ENCODE data around the gene MIP. TPM values are rescaled to one million over a fixed set of nuclear protein-coding genes. Genes with fewer than 3 reads are reported as not detected.
"Not testable (repeated sequence)": the region's sequence is repeated elsewhere in the genome, so short reads cannot be mapped to it uniquely, and the experiment has no call there.

MIP gene
- under 1 TPM in 2 of 3 donors, not detected in 1; 0.15 to 0.25 TPM for polyA plus RNA-seq

GRCh38 chr12:56454557-56454956, at the start of gene MIP:
Gene MIP, minus strand, starts transcription at chr12:56454657. Its CDS starts 44 bp downstream, at chr12:56454613.
- Mint-ChIP-seq H3K4me1 (peaks cover 5% of the 10 kb centered on the region in 2 donors), H3K4me3 (no peak within 1 kb of the TSS), H3K9me3 (no peaks in the 10 kb centered on the region), H3K27me3 (ENCODE audit: low read depth in 3 of 3) (no peaks in the 10 kb centered on the region), H3K27ac (no peak within 1 kb of the TSS), H3K36me3 (no peaks in the 10 kb centered on the region)
- DNase-seq, result no peak

GRCh38 chr12:56499879-56500278, 45.4 kb upstream of the MIP start:
- not testable (repeated sequence) for H3K27ac Mint-ChIP-seq; H3K36me3 Mint-ChIP-seq; DNase-seq; H3K27me3 Mint-ChIP-seq (ENCODE audit: low read depth in 3 of 3); H3K9me3 Mint-ChIP-seq; H3K4me1 Mint-ChIP-seq; H3K4me3 Mint-ChIP-seq

DNA sequence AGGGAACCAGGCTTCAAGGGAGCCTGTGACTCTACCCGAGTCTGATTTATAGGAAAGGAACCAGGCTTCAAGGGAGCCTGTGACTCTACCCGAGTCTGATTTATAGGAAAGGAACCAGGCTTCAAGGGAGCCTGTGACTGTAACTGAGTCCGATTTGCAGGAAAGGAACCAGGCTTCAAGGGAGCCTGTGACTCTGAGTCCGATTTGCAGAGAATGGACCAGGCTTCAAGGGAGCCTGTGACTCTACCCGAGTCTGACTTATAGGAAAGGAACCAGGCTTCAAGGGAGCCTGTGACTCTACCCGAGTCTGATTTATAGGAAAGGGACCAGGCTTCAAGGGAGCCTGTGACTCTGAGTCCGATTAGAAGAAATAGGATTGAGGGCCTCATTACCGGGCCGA, 45.0 kb upstream of the MIP start:
- H3K27me3 Mint-ChIP-seq (ENCODE audit: low read depth in 3 of 3); DNase-seq; H3K9me3 Mint-ChIP-seq; H3K36me3 Mint-ChIP-seq; H3K27ac Mint-ChIP-seq; H3K4me3 Mint-ChIP-seq; H3K4me1 Mint-ChIP-seq: not testable (repeated sequence)

DNA sequence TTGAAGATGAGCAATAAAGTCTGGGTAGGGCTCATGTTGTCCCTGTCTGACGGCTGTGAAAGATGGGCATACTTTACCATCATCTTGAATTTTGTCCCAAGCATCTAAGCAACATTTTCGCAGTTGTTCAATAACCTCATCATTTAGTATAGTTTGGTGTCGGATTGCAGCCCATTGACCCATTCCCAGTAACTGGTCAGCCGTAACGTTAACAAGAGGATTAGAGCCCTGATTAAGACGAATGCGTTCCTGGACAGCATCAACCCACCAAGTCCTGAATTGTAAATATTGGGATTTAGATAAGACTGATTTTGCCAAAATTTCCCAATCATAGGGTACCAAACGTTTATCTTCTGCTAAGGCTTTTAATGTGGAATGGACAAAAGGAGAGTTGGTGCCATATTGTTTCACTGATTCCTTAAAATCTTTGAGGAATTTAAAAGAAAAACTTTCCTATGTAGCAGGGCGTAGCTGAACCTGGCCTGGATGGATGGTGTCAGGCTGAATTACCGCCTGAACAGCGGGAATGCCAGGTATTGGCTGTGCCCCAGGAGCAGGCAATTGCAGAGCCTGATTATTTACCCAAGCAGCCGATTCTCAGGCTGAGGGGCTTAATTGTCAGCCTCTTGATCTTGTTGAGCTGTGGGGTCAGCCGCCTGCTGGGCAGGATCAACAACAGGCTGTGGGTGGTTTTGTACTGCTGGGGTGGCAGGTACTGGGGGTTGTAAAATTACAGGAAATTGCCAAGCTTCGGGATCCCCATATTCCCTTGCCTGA, 43.9 kb upstream of the MIP start:
- not testable (repeated sequence) for H3K4me1 Mint-ChIP-seq; DNase-seq; H3K4me3 Mint-ChIP-seq; H3K27me3 Mint-ChIP-seq (ENCODE audit: low read depth in 3 of 3); H3K9me3 Mint-ChIP-seq; H3K36me3 Mint-ChIP-seq; H3K27ac Mint-ChIP-seq

DNA sequence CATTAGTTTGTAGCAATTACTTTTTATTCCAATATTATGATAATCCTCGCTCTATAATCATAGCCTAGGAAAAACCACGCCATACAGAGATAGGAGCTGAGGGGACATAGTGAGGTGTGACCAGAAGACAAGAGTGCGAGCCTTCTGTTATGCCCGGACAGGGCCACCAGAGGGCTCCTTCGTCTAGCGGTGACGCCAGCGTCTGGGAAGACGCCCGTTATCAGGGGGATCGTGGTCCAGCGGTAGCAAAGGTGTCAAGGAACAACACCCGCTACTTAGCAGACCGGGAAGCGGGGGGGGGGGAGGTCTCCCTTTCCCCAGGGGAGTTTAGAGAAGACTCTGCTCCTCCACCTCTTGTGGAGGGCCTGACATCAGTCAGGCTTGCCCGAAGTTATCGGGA, 42.2 kb upstream of the MIP start:
- peak overlapping the region in 3 of 5 donors; percentile 38 to 60 (median 59) for H3K4me3 Mint-ChIP-seq
- H3K27me3 Mint-ChIP-seq (ENCODE audit: low read depth in 3 of 3); H3K36me3 Mint-ChIP-seq; H3K27ac Mint-ChIP-seq; H3K4me1 Mint-ChIP-seq; H3K9me3 Mint-ChIP-seq: not testable (repeated sequence)
- peak in 2 of 3 donors; percentile 45 to 49 for DNase-seq

DNA sequence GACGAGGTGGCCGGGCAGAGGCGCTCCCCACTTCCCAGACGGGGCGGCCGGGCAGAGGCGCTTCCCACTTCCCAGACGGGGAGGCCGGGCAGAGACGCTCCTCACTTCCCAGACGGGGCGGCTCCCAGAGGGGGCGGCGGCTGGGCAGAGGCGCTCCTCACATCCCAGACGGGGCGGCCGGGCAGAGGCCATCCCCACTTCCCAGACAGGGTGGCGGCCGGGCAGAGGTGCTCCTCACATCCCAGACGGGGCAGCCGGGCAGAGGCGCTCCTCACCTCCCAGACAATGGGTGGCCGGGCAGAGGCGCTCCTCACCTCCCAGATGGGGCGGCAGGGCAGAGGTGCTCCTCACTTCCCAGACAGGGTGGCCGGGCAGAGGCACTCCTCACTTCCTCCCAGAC, 40.0 kb upstream of the MIP start:
- H3K4me1 Mint-ChIP-seq, H3K4me3 Mint-ChIP-seq, H3K27ac Mint-ChIP-seq, DNase-seq, H3K36me3 Mint-ChIP-seq, H3K9me3 Mint-ChIP-seq: not testable (repeated sequence)
- H3K27me3 Mint-ChIP-seq (ENCODE audit: low read depth in 3 of 3), result peaks cover 3 to 16% (median 6%) of the 10 kb centered on the region in 3 donors

DNA sequence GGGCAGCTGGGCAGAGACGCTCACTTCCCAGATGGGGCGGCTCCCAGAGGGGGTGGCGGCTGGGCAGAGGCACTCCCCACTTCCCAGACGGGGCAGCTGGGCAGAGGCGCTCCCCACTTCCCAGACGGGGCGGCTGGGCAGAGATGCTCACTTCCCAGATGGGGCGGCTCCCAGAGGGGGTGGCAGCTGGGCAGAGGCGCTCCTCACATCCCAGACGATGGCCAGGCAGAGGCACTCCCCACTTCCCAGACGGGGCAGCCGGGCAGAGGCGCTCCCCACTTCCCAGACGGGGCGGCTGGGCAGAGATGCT, 39.6 kb upstream of the MIP start:
- H3K36me3 Mint-ChIP-seq, H3K4me3 Mint-ChIP-seq, H3K27ac Mint-ChIP-seq, H3K4me1 Mint-ChIP-seq, DNase-seq, H3K9me3 Mint-ChIP-seq: not testable (repeated sequence)
- peaks cover 3 to 18% (median 6%) of the 10 kb centered on the region in 3 donors for H3K27me3 Mint-ChIP-seq (ENCODE audit: low read depth in 3 of 3)

DNA sequence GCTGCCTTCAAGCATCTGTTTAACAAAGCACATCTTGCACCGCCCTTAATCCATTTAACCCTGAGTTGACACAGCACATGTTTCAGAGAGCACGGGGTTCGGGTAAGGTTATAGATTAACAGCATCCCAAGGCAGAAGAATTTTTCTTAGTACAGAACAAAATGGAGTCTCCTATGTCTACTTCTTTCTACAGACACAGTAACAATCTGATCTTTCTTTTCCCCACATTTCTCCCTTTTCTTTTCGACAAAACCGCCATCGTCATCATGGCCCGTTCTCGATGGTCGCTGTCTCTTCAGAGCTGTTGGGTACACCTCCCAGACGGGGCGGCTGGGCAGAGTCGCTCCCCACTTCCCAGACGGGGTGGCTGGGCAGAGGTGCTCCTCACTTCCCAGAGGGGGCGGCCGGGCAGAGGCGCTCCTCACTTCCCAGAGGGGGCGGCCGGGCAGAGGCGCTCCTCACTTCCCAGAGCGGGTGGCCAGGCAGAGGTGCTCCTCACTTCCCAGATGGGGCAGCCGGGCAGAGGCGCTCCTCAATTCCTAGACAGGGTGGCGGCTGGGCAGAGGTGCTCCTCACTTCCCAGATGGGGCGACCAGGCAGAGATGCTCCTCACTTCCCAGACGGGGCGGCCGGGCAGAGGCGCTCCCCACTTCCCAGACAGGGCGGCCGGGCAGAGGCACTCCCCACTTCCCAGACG, 39.1 kb upstream of the MIP start:
- not testable (repeated sequence) for H3K36me3 Mint-ChIP-seq, H3K9me3 Mint-ChIP-seq

DNA sequence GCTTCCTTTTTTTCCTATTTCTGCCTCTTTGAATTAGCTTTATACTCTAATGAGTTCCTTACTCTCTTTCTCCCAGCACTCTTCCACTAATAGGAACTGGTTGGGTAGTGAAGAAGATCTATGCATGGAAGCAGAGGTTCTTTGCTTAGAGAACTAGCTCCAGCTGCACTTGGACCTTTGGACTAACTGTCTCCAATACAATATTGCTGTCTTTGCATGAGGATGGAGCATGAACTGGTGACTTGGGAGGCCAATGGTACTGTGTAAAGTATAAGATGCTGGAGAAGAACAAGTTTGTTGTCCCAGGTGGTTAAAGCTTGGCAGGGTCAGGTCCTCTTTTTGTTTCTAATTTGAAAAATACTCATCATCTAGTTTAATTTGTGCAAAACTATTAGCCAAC, 35.9 kb upstream of the MIP start:
- Mint-ChIP-seq H3K27me3 (ENCODE audit: low read depth in 3 of 3) (peaks cover 4 to 20% (median 11%) of the 10 kb centered on the region in 3 donors), H3K4me3 (no peak overlapping the region), H3K9me3 (peaks cover 0 to 4% (median 0%) of the 10 kb centered on the region in 6 donors), H3K27ac (no peak overlapping the region), H3K4me1 (peaks cover 14 to 18% of the 10 kb centered on the region in 2 donors), H3K36me3 (no peaks in the 10 kb centered on the region)
- no peak for DNase-seq

More for the DNA sequence above, 39.1 kb upstream of the MIP start:
- H3K27me3 Mint-ChIP-seq (ENCODE audit: low read depth in 3 of 3), result peaks cover 3 to 19% (median 7%) of the 10 kb centered on the region in 3 donors
- not testable (repeated sequence) for H3K4me1 Mint-ChIP-seq, DNase-seq, H3K4me3 Mint-ChIP-seq, H3K27ac Mint-ChIP-seq

GRCh38 chr12:56488041-56488955, 33.8 kb upstream of the MIP start, which contains the start of gene GLS2:
Gene GLS2, minus strand, starts transcription at chr12:56488161. Its CDS starts 43 bp downstream, at chr12:56488118.
- DNase-seq, result peak; percentile 70 to 74 (median 72)
- peaks cover 4 to 20% (median 11%) of the 10 kb centered on the region in 3 donors for H3K27me3 Mint-ChIP-seq (ENCODE audit: low read depth in 3 of 3)
- H3K4me1 Mint-ChIP-seq, result peaks cover 14 to 18% of the 10 kb centered on the region in 2 donors
- peak within 1 kb of the TSS; percentile 84 to 94 (median 88) for H3K4me3 Mint-ChIP-seq
- H3K27ac Mint-ChIP-seq, result peak within 1 kb of the TSS in 4 of 6 donors; percentile 34 to 82 (median 64)
- peaks cover 0 to 4% (median 0%) of the 10 kb centered on the region in 6 donors for H3K9me3 Mint-ChIP-seq
- no peaks in the 10 kb centered on the region for H3K36me3 Mint-ChIP-seq

- Mint-ChIP-seq H3K4me3 (peak overlapping the region; percentile 84 to 94 (median 88)), H3K4me1 (peaks cover 14 to 18% of the 10 kb centered on the region in 2 donors), H3K36me3 (no peaks in the 10 kb centered on the region), H3K27ac (peak overlapping the region in 1 of 6 donors; percentile 67), H3K27me3 (ENCODE audit: low read depth in 3 of 3) (peaks cover 4 to 20% (median 11%) of the 10 kb centered on the region in 3 donors), H3K9me3 (peaks cover 0 to 4% (median 0%) of the 10 kb centered on the region in 6 donors)
- DNase-seq, result no peak
These were observed 33.1 kb upstream of the MIP start for GRCh38 chr12:56487448-56488040.

- DNase-seq, result no peak
- H3K27me3 Mint-ChIP-seq (ENCODE audit: low read depth in 3 of 3), result peaks cover 2 to 17% (median 11%) of the 10 kb centered on the region in 3 donors
- peak overlapping the region in 4 of 5 donors; percentile 33 to 88 (median 76) for H3K4me3 Mint-ChIP-seq
- H3K9me3 Mint-ChIP-seq, result peaks cover 0 to 4% (median 0%) of the 10 kb centered on the region in 6 donors
- peak overlapping the region in 1 of 6 donors; percentile 50 for H3K27ac Mint-ChIP-seq
- H3K4me1 Mint-ChIP-seq, result peaks cover 14 to 18% of the 10 kb centered on the region in 2 donors
- H3K36me3 Mint-ChIP-seq, result peaks cover 0 to 3% (median 0%) of the 10 kb centered on the region in 3 donors
These were observed 32.2 kb upstream of the MIP start for GRCh38 chr12:56486694-56487093.

DNA sequence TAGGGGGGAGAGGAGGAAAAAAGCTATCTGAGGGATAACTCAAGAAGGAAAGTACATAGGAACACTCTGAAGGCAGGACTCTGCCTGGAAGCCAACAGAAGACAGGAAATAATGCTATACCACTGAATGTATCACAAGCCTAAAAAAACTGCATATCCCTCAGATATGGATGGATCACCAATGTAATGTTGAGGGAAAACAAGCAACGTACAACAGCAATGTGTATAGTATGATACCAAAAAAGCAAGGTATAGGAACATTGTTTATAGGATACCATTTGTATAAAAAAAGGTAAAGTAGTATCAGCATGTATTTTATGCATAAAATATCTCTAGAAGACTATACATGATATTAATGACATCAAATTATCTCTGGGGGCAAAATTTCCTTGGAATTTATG, 30.1 kb upstream of the MIP start:
- no peak overlapping the region for H3K4me3 Mint-ChIP-seq
- H3K4me1 Mint-ChIP-seq, result peaks cover 14 to 18% of the 10 kb centered on the region in 2 donors
- no peak for DNase-seq
- no peak overlapping the region for H3K27ac Mint-ChIP-seq
- H3K36me3 Mint-ChIP-seq, result peaks cover 0 to 3% (median 0%) of the 10 kb centered on the region in 3 donors
- peaks cover 0 to 4% (median 0%) of the 10 kb centered on the region in 6 donors for H3K9me3 Mint-ChIP-seq
- H3K27me3 Mint-ChIP-seq (ENCODE audit: low read depth in 3 of 3), result peaks cover 2 to 9% (median 5%) of the 10 kb centered on the region in 3 donors

Data from immature natural killer cell (primary cell).